NCI-H774 (cell line): Measurements from ENCODE around the gene APOA4.
A peak's percentile ranks its signal among the peaks of the same experiment; 100 is the strongest.
"Not testable (repeated sequence)": the region's sequence is repeated elsewhere in the genome, so short reads cannot be mapped to it uniquely, and the experiment has no call there.

ENCODE experiments used
- DNase-seq: peaks from one replicate; lab custom pipeline; 2025; lab: John Stamatoyannopoulos, UW

APOA4 gene

GRCh38 chr11:116801662-116802061, 21.4 kb downstream of the APOA4 start:
- not testable (repeated sequence) for DNase-seq

GRCh38 chr11:116800610-116801009, 22.5 kb downstream of the APOA4 start:
- DNase-seq: no peak

- no peak for DNase-seq
These were observed 24.7 kb downstream of the APOA4 start for GRCh38 chr11:116798368-116798767.

GRCh38 chr11:116797816-116798215, 25.3 kb downstream of the APOA4 start:
- DNase-seq: no peak

GRCh38 chr11:116796548-116796947, 26.6 kb downstream of the APOA4 start:
- no peak for DNase-seq

GRCh38 chr11:116794851-116795250, 28.3 kb downstream of the APOA4 start:
- DNase-seq: no peak

GRCh38 chr11:116793772-116794097, 29.4 kb downstream of the APOA4 start:
- DNase-seq: no peak

GRCh38 chr11:116792869-116793771, 30.0 kb downstream of the APOA4 start:
- no peak for DNase-seq

- DNase-seq: no peak
These were observed 30.8 kb downstream of the APOA4 start for GRCh38 chr11:116792144-116792868.

GRCh38 chr11:116791813-116792143, 31.3 kb downstream of the APOA4 start, which contains the start of gene APOA5:
TSS of gene APOA5 (minus strand) at chr11:116791879. CDS start at chr11:116791860, 19 bp downstream.
- no peak for DNase-seq

GRCh38 chr11:116791002-116791812, 31.9 kb downstream of the APOA4 start:
- DNase-seq: peak; percentile 74

- no peak for DNase-seq
These were observed 32.7 kb downstream of the APOA4 start for GRCh38 chr11:116790167-116791001.

GRCh38 chr11:116788975-116789374, 34.1 kb downstream of the APOA4 start:
- DNase-seq: no peak

- DNase-seq: no peak
These were observed 34.6 kb downstream of the APOA4 start for GRCh38 chr11:116788534-116788933.

- DNase-seq: peak; percentile 77
These were observed 35.2 kb downstream of the APOA4 start, which contains the start of gene ZPR1 for GRCh38 chr11:116787786-116788486. TSS of gene ZPR1 (minus strand) at chr11:116788023. CDS start at chr11:116787990, 33 bp downstream.

GRCh38 chr11:116787436-116787785, 35.7 kb downstream of the APOA4 start:
- no peak for DNase-seq

- no peak for DNase-seq
These were observed 36.1 kb downstream of the APOA4 start for GRCh38 chr11:116786966-116787365.

GRCh38 chr11:116786326-116786725, 36.8 kb downstream of the APOA4 start:
- DNase-seq: no peak

- no peak for DNase-seq
These were observed 40.4 kb downstream of the APOA4 start for GRCh38 chr11:116782728-116783127.

GRCh38 chr11:116778556-116778955, 44.5 kb downstream of the APOA4 start:
- DNase-seq: no peak

- DNase-seq: no peak
These were observed 46.0 kb downstream of the APOA4 start for GRCh38 chr11:116777056-116777455.
